Measurements from ENCODE around the gene CADPS.

The CADPS gene

DNA sequence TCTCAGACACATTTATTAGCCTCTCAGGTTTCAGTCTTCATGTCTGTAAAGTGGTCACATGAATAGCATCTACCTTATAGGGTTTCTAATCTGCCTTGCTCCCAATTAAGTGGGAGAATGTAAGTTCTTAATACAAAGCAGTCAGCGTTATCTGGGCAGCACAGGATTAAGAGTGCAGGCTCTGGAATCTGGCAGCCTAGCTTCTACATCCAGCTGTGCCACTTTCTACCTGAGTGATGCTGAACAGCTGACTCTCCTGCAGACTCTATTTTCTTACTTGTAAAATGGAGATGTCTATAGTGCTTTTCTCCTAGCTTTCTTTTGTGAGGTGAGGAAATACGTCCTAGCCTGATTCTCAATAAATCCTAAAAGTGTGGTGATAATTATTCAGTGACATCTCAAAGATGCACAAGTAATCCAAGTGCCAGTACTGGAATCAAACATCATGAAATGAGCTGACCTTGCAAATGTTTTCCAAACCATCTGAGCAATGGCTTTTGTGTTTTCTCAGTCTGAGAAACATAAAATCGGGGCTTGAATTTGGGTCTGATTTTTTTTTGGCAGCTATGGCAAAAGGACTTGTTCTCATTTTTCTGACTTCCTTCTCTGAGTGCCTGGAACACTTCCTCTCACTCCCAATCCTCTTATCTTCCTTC lies 269.7 kb downstream of the CADPS start:
- H3K4me3 ChIP-seq (IDR thresholded peaks at IDR 0.05; ENCODE audit: insufficient read depth, low read depth, low read length): no peak overlapping the region
- no peak overlapping the region for H2AFZ ChIP-seq (ENCODE audit: low read depth)
- no peaks in the 10 kb centered on the region for H3K79me2 ChIP-seq (ENCODE audit: insufficient read depth, low read depth)
- H4K20me1 ChIP-seq (ENCODE audit: insufficient read depth): no peaks in the 10 kb centered on the region
- TF ChIP-seq, protein P1, sequence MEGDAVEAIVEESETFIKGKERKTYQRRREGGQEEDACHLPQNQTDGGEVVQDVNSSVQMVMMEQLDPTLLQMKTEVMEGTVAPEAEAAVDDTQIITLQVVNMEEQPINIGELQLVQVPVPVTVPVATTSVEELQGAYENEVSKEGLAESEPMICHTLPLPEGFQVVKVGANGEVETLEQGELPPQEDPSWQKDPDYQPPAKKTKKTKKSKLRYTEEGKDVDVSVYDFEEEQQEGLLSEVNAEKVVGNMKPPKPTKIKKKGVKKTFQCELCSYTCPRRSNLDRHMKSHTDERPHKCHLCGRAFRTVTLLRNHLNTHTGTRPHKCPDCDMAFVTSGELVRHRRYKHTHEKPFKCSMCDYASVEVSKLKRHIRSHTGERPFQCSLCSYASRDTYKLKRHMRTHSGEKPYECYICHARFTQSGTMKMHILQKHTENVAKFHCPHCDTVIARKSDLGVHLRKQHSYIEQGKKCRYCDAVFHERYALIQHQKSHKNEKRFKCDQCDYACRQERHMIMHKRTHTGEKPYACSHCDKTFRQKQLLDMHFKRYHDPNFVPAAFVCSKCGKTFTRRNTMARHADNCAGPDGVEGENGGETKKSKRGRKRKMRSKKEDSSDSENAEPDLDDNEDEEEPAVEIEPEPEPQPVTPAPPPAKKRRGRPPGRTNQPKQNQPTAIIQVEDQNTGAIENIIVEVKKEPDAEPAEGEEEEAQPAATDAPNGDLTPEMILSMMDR (conservative IDR thresholded peaks at IDR 0.05; ENCODE audit: low read depth, low read length): no peak
- H3K9ac ChIP-seq: no peak overlapping the region
- H3K4me2 ChIP-seq: no peak overlapping the region
- no peak overlapping the region for H3K27ac ChIP-seq
- H3K36me3 ChIP-seq (ENCODE audit: insufficient read depth): no peaks in the 10 kb centered on the region
- no peaks in the 10 kb centered on the region for H3K27me3 ChIP-seq (ENCODE audit: insufficient read depth, low read depth)
- H3K4me1 ChIP-seq (ENCODE audit: low read depth, poor library complexity, severe bottlenecking): no peaks in the 10 kb centered on the region

DNA sequence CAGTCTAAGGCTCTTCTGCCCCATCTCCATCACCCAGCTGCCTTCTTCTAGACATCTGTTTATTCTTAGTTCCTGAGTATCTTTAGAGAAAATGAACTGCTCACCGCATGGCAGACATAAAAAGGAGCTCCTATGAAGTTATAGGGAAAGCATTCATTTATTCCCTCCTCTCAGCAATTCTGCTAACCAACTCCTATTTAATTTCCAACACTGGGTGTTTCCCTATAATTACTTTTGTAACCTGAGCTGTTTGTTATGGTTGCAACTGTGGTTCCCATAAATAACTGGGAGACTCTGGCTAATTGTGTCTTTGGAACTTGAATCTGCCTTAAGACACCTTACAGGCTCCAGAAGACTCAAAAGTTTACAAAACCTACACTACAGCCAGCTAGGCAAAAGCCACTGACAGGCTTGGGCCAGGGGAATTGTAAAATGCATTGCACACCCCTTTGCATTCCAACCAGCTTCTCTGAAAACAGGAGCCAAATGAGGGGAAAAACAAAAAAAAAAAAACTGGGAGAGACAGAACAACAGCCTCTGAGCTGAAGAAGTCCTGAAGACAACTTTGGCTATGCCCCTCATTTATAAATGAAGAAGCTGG lies 270.4 kb downstream of the CADPS start:
- TF ChIP-seq, protein P1 (conservative IDR thresholded peaks at IDR 0.05; ENCODE audit: low read depth, low read length): no peak
- Histone ChIP-seq H3K4me2 (no peak overlapping the region), H3K4me1 (ENCODE audit: low read depth, poor library complexity, severe bottlenecking) (no peaks in the 10 kb centered on the region), H4K20me1 (ENCODE audit: insufficient read depth) (no peaks in the 10 kb centered on the region), H3K9ac (no peak overlapping the region), H3K27me3 (ENCODE audit: insufficient read depth, low read depth) (no peaks in the 10 kb centered on the region), H2AFZ (ENCODE audit: low read depth) (no peak overlapping the region), H3K4me3 (IDR thresholded peaks at IDR 0.05; ENCODE audit: insufficient read depth, low read depth, low read length) (no peak overlapping the region), H3K79me2 (ENCODE audit: insufficient read depth, low read depth) (no peaks in the 10 kb centered on the region), H3K36me3 (ENCODE audit: insufficient read depth) (no peaks in the 10 kb centered on the region), H3K27ac (no peak overlapping the region)

DNA sequence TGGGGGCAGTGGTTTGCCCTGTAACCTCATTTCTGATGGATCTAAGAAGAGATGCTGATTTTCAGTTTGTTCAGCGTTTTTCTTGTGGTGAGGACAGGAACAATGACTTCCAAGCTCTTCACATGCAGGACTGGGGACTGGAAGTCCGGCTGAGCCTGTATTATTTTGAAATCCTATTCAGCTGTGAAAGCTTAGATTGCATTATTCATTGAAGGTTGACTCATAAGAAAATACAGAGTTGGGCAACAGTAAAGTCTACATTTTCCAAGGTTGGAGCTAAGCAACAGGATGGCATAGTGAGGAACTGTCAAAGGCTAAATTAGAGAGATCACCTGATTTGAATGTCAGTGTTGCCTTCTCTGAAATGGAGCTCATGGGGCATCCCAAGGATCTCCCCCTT lies 270.9 kb downstream of the CADPS start:
- Histone ChIP-seq H3K4me2 (no peak overlapping the region), H3K4me1 (ENCODE audit: low read depth, poor library complexity, severe bottlenecking) (no peaks in the 10 kb centered on the region), H3K27ac (no peak overlapping the region), H4K20me1 (ENCODE audit: insufficient read depth) (no peaks in the 10 kb centered on the region), H2AFZ (ENCODE audit: low read depth) (no peak overlapping the region), H3K36me3 (ENCODE audit: insufficient read depth) (no peaks in the 10 kb centered on the region), H3K4me3 (IDR thresholded peaks at IDR 0.05; ENCODE audit: insufficient read depth, low read depth, low read length) (no peak overlapping the region), H3K79me2 (ENCODE audit: insufficient read depth, low read depth) (no peaks in the 10 kb centered on the region), H3K9ac (no peak overlapping the region), H3K27me3 (ENCODE audit: insufficient read depth, low read depth) (no peaks in the 10 kb centered on the region)
- TF ChIP-seq, protein P1 (conservative IDR thresholded peaks at IDR 0.05; ENCODE audit: low read depth, low read length): no peak

DNA sequence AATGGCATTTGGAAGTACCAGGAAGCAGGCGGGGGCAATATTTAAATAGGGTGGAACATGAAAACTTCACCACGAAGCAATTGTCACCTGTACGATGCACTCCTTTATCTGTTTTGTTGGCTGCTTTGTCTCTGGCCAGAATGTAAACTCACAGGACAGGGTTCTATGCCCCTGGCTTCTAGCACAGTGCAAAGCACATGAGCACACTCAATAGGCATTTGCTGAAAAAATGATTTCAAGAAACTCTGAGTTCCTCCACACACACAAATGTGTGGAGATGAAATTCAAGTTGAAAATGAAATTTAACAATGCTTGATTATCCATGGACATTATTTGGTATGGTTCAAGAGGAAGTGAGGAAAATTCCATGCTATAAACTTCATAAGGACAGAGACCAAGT lies 272.2 kb downstream of the CADPS start:
- H3K79me2 ChIP-seq (ENCODE audit: insufficient read depth, low read depth): no peaks in the 10 kb centered on the region
- no peak overlapping the region for H3K27ac ChIP-seq

More for the DNA sequence above, 272.2 kb downstream of the CADPS start:
- no peaks in the 10 kb centered on the region for H4K20me1 ChIP-seq (ENCODE audit: insufficient read depth)
- no peaks in the 10 kb centered on the region for H3K36me3 ChIP-seq (ENCODE audit: insufficient read depth)
- H3K9ac ChIP-seq: no peak overlapping the region
- no peaks in the 10 kb centered on the region for H3K27me3 ChIP-seq (ENCODE audit: insufficient read depth, low read depth)
- TF ChIP-seq, protein P1 (conservative IDR thresholded peaks at IDR 0.05; ENCODE audit: low read depth, low read length): no peak
- no peaks in the 10 kb centered on the region for H3K4me1 ChIP-seq (ENCODE audit: low read depth, poor library complexity, severe bottlenecking)
- no peak overlapping the region for H3K4me2 ChIP-seq
- no peak overlapping the region for H2AFZ ChIP-seq (ENCODE audit: low read depth)
- no peak overlapping the region for H3K4me3 ChIP-seq (IDR thresholded peaks at IDR 0.05; ENCODE audit: insufficient read depth, low read depth, low read length)

All from KMS-11 (cell line).